H1 (cell line): Measurements from ENCODE around the gene P2RX6. TPM values are rescaled to one million over a fixed set of nuclear protein-coding genes. Genes with fewer than 3 reads are reported as not detected.

ENCODE experiments used
- CTCF ChIA-PET: fragments of 300-600 bp; sonication (Branson Sonifier 250); formaldehyde crosslinking; loops from one replicate; lab custom pipeline; 2021; ENCODE audit not compliant: partially characterized antibody; lab: Charles Lee
- POLR2A ChIA-PET: fragments of 300-600 bp; sonication (Branson Sonifier 250); formaldehyde crosslinking; loops from one replicate; lab custom pipeline; 2021; ENCODE audit warnings: inconsistent platforms; ENCODE audit not compliant: partially characterized antibody; lab: Charles Lee
- DNase-seq, 2 experiments: peaks; one replicate each; pipeline versions ENCODE4 v3.0.0 to v3.0.0-alpha.2; 2010 to 2022; ENCODE audit warnings: low spot score in 2 of 2, low read depth in 1 of 2, mixed read lengths in 1 of 2
- FAIRE-seq: peaks from 2 replicates; lab custom pipeline; 2011; peaks lifted over from hg19 to GRCh38; lab: Jason Lieb, UNC
- H2AFZ ChIP-seq: 2 replicates; pipeline ENCODE4 v1.8.1; 2012; ENCODE audit warnings: low read length, inconsistent platforms
- H2AK5ac ChIP-seq: 2 replicates; pipeline ENCODE4 v1.6.1; 2013; ENCODE audit warnings: low read depth, low read length
- H2BK120ac ChIP-seq: replicated peaks from 2 replicates; pipeline ENCODE3; 2013; ENCODE audit warnings: low read depth, low read length, inconsistent platforms
- H2BK12ac ChIP-seq: 2 replicates; pipeline ENCODE4 v1.6.1; 2013; ENCODE audit warnings: low read depth, low read length
- H2BK15ac ChIP-seq: 2 replicates; pipeline ENCODE4 v1.6.1; 2013; ENCODE audit warnings: low read length
- H2BK20ac ChIP-seq: 2 replicates; pipeline ENCODE4 v1.6.1; 2013; ENCODE audit warnings: low read length
- H2BK5ac ChIP-seq: 2 replicates; pipeline ENCODE4 v1.6.1; 2013; ENCODE audit warnings: low read depth, low read length
- H3K14ac ChIP-seq: 2 replicates; pipeline ENCODE4 v1.6.1; 2013; ENCODE audit warnings: inconsistent platforms; ENCODE audit not compliant: insufficient read length
- H3K18ac ChIP-seq: 2 replicates; pipeline ENCODE4 v1.6.1; 2013; ENCODE audit warnings: low read length; ENCODE audit errors: extremely low read depth
- H3K23ac ChIP-seq: 2 replicates; pipeline ENCODE4 v1.6.1; 2013; ENCODE audit warnings: inconsistent platforms; ENCODE audit not compliant: insufficient read length
- H3K23me2 ChIP-seq: 2 replicates; pipeline ENCODE4 v1.6.1; 2013; ENCODE audit warnings: low read depth, low read length
- H3K27ac ChIP-seq: 2 replicates; pipeline ENCODE4 v1.6.1; 2011; ENCODE audit warnings: low read depth, low read length, inconsistent platforms
- H3K27me3 ChIP-seq, 4 experiments: replicated peaks in 1 of 4; 1 replicate in 1 of 4; 2 replicates in 3 of 4; pipeline versions ENCODE4 v1.6.1 to v1.8.1; 2011 to 2013; ENCODE audit warnings: low read length in 3 of 4, mild to moderate bottlenecking in 3 of 4, inconsistent platforms in 2 of 4, mixed read lengths in 2 of 4, moderate library complexity in 1 of 4; ENCODE audit not compliant: control insufficient read depth in 3 of 4, insufficient read depth in 3 of 4; ENCODE audit errors: extremely low read depth in 1 of 4
- H3K36me3 ChIP-seq, 4 experiments: 2 replicates each; pipeline versions ENCODE4 v1.6.1 to v1.8.1; 2011 to 2013; ENCODE audit warnings: mild to moderate bottlenecking in 4 of 4, low read length in 3 of 4, moderate library complexity in 2 of 4, control low read depth in 1 of 4, inconsistent platforms in 1 of 4; ENCODE audit not compliant: insufficient read depth in 4 of 4, control insufficient read depth in 2 of 4
- H3K4ac ChIP-seq: replicated peaks from 2 replicates; pipeline ENCODE3; 2013; ENCODE audit warnings: low read length, low read depth, mixed read lengths, inconsistent platforms; ENCODE audit not compliant: insufficient read length
- H3K4me1 ChIP-seq, 4 experiments: replicated peaks in 1 of 4; 1 replicate in 1 of 4; 2 replicates in 3 of 4; pipeline versions ENCODE4 v1.6.1 to v1.8.1; 2011 to 2013; ENCODE audit warnings: low read length in 3 of 4, inconsistent platforms in 2 of 4, mixed read lengths in 1 of 4; ENCODE audit not compliant: insufficient read depth in 4 of 4, control insufficient read depth in 3 of 4
- H3K4me2 ChIP-seq, 2 experiments: 2 replicates each; pipeline versions ENCODE4 v1.6.1 to v1.8.1; 2011 to 2013; ENCODE audit warnings: low read depth in 2 of 2, low read length in 2 of 2, control low read depth in 1 of 2, inconsistent platforms in 1 of 2, mild to moderate bottlenecking in 1 of 2; ENCODE audit not compliant: insufficient read depth in 1 of 2
- H3K4me3 ChIP-seq, 4 experiments: fragments of 200-600, 300-600 bp in 1 of 4; sonication (generic), shearing (Covaris generic), sonication (Bioruptor Twin) in 1 of 4; 2 replicates each; pipeline versions ENCODE4 v1.5.1 to v1.8.1; 2011 to 2016; ENCODE audit warnings: low read length in 4 of 4, low read depth in 3 of 4, control low read depth in 2 of 4, inconsistent platforms in 2 of 4, mild to moderate bottlenecking in 2 of 4, mixed read lengths in 1 of 4, moderate library complexity in 1 of 4; ENCODE audit not compliant: insufficient read depth in 2 of 4; ENCODE audit errors: extremely low read depth in 1 of 4
- H3K56ac ChIP-seq: replicated peaks from 2 replicates; pipeline ENCODE3; 2013; ENCODE audit warnings: low read depth, mild to moderate bottlenecking, mixed read lengths, low read length, inconsistent platforms; ENCODE audit not compliant: insufficient read length
- H3K79me1 ChIP-seq: 2 replicates; pipeline ENCODE4 v1.6.1; 2013; ENCODE audit warnings: low read depth, low read length, control low read depth
- H3K79me2 ChIP-seq, 2 experiments: 2 replicates each; pipeline versions ENCODE4 v1.6.1 to v1.8.1; 2012 to 2013; ENCODE audit warnings: low read length in 2 of 2, mild to moderate bottlenecking in 2 of 2, inconsistent platforms in 1 of 2; ENCODE audit not compliant: insufficient read depth in 2 of 2, control insufficient read depth in 1 of 2
- H3K9ac ChIP-seq, 4 experiments: replicated peaks in 1 of 4; 1 replicate in 1 of 4; 2 replicates in 3 of 4; pipeline versions ENCODE4 v1.6.1 to v1.8.1; 2011 to 2013; ENCODE audit warnings: low read depth in 3 of 4, low read length in 3 of 4, control low read depth in 2 of 4, mild to moderate bottlenecking in 2 of 4, moderate library complexity in 2 of 4, inconsistent platforms in 1 of 4; ENCODE audit errors: extremely low read depth in 1 of 4
- H3K9me3 ChIP-seq, 2 experiments: 2 replicates each; pipeline versions ENCODE4 v1.6.1 to v1.8.1; 2012 to 2013; ENCODE audit warnings: mild to moderate bottlenecking in 2 of 2, moderate library complexity in 2 of 2, control low read depth in 1 of 2, inconsistent platforms in 1 of 2, low read depth in 1 of 2, low read length in 1 of 2, mixed read lengths in 1 of 2; ENCODE audit not compliant: insufficient read depth in 2 of 2
- H4K20me1 ChIP-seq, 2 experiments: replicated peaks in 1 of 2; 2 replicates each; pipeline versions ENCODE3 to v1.8.1; 2011 to 2013; ENCODE audit warnings: inconsistent platforms in 2 of 2, low read length in 2 of 2, mild to moderate bottlenecking in 1 of 2; ENCODE audit not compliant: insufficient read depth in 2 of 2, control insufficient read depth in 1 of 2
- H4K5ac ChIP-seq: 2 replicates; pipeline ENCODE4 v1.6.1; 2013; ENCODE audit warnings: low read length, low read depth, mixed read lengths, inconsistent platforms; ENCODE audit not compliant: insufficient read length
- H4K8ac ChIP-seq: 2 replicates; pipeline ENCODE4 v1.8.0; 2013; ENCODE audit warnings: mild to moderate bottlenecking, moderate library complexity, low read length, inconsistent platforms; ENCODE audit not compliant: insufficient read depth; ENCODE audit errors: extremely low read depth
- H4K91ac ChIP-seq: replicated peaks from 2 replicates; pipeline ENCODE3; 2013; ENCODE audit warnings: low read length, mixed read lengths, inconsistent platforms; ENCODE audit not compliant: insufficient read length
- ATF2 ChIP-seq: IDR thresholded peaks from 2 replicates; pipeline ENCODE4 v1.6.1; 2012; ENCODE audit warnings: low read length, inconsistent platforms
- E2F6 ChIP-seq: IDR thresholded peaks from 2 replicates; pipeline ENCODE4 v1.6.1; 2012; ENCODE audit warnings: inconsistent platforms
- EP300 ChIP-seq, 2 experiments: IDR thresholded peaks; 1 replicate in 1 of 2; 2 replicates in 1 of 2; pipeline ENCODE4 v1.6.1; 2011 to 2012; ENCODE audit warnings: low read depth in 2 of 2, low read length in 2 of 2, mild to moderate bottlenecking in 2 of 2, borderline replicate concordance in 1 of 2, inconsistent platforms in 1 of 2, moderate library complexity in 1 of 2
- KDM1A ChIP-seq: fragments of 200-600, 300-600 bp; sonication (generic); IDR thresholded peaks from 2 replicates; pipeline ENCODE4 v1.7.1; 2016; ENCODE audit warnings: mild to moderate bottlenecking, low read length, borderline replicate concordance
- PHF8 ChIP-seq: fragments of 200-600 bp; sonication (generic); conservative IDR thresholded peaks from 2 replicates; pipeline ENCODE4 v1.7.1; 2012; ENCODE audit warnings: low read depth, mild to moderate bottlenecking, inconsistent platforms, low read length, moderate library complexity
- SIX5 ChIP-seq: IDR thresholded peaks from 2 replicates; pipeline ENCODE4 v1.6.1; 2011; ENCODE audit warnings: mild to moderate bottlenecking, low read depth, low read length
- SP1 ChIP-seq: IDR thresholded peaks from 2 replicates; pipeline ENCODE4 v1.6.1; 2011; ENCODE audit warnings: low read depth, low read length
- SRF ChIP-seq: IDR thresholded peaks from 2 replicates; pipeline ENCODE4 v1.6.1; 2011; ENCODE audit warnings: mild to moderate bottlenecking, low read depth, low read length, moderate library complexity
- TCF12 ChIP-seq: IDR thresholded peaks from 2 replicates; pipeline ENCODE4 v1.6.1; 2011; ENCODE audit warnings: low read depth, mild to moderate bottlenecking, low read length
- WGBS, 2 experiments: shearing (Covaris generic) in 1 of 2; methylation state at CpG; one replicate each; pipeline versions ENCODE4 v1.1.6 to v1.1.7; 2013 to 2015; ENCODE audit warnings: low lambda C conversion rate in 2 of 2, mixed read lengths in 2 of 2, inconsistent platforms in 1 of 2, low coverage in 1 of 2, missing lambda C conversion rate in 1 of 2; ENCODE audit not compliant: insufficient replicate concordance in 2 of 2, insufficient coverage in 1 of 2, insufficient read length in 1 of 2; ENCODE audit errors: extremely low coverage in 1 of 2, missing lambda C conversion rate in 1 of 2; 5-methylcytosine and 5-hydroxymethylcytosine counted together
- polyA plus RNA-seq, 7 experiments: library from polyadenylated mRNA; depleted of rRNA in 3 of 7; stranded (reverse) in 5 of 7; unstranded in 2 of 7; fragments of >200 nt in 5 of 7; fragments of 200-250 nt in 2 of 7; gene quantifications; 1 replicate in 5 of 7; 2 replicates in 1 of 7; 4 replicates in 1 of 7; pipeline versions ENCODE4 v1.2.1 to v1.2.3, GENCODE V29; 2011 to 2013; ENCODE audit warnings: missing spikeins in 2 of 7, mixed read lengths in 2 of 7
- total RNA-seq: library from RNA; stranded (reverse); fragmentation: NEBNext Ultra II Directional; extraction: Animal tissue kit (Norgen Biotek cat#: 25700); gene quantifications from 2 replicates; pipeline ENCODE4 v1.2.1, GENCODE V29; 2021

The P2RX6 gene
- total and polyA plus RNA-seq, 2 of the 8 experiments (the other 6 are each of a cell fraction or from before 2014, with no cell fraction given), result 0.09 TPM; not detected in 1

DNA sequence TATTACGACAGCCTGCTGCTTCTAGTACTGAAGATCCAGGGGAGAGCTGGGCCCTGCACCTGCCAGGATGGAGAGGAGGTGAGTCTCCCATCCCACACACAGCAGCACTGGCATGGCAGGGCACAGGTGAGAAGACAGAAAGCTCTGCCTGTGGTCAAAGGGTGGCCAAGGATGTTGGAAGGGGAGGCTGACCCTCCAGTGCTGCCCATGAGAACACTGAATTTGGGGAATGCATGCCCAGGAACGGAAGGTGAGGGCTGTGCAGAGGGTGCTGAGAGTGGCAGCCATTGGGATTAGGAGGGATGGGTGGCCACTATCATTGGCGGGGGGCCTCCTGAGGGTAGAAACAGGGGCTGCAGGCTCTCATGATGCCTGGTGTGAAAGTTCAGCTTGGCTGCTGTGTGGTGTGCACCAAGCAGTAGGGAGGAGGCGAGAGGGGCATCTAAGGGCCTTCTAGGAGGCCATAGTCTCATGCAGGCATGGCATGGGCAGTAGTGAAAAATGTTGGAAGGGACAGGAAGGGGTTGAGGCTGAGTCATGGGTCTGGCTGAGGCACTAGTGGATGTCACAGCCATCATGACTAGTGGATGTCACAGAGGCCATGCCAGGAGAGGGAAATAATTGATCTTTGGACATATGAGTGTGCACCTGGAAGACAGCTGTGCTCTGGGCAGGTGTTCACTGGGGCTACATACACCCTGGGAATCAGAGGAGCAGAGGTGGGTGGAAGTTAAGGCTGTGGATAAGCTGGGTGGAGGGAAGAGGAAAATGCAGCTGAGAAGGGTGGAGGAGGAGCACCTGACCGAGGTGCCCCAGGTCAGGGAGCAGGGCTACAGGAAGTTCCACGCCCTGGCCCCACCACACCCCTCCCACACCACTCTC, 28.3 kb downstream of the P2RX6 start:
- H4K8ac ChIP-seq, result no peak overlapping the region; the same call in 1 of the 2 replicates
- peaks cover 6% of the 10 kb centered on the region; the same call in 1 of the 2 replicates for H3K23me2 ChIP-seq
- DNase-seq (no peak), FAIRE-seq (no peak)
- H3K9me3 ChIP-seq, result no peaks in the 10 kb centered on the region
- POLR2A ChIA-PET, result interaction anchor here (0.7 to 1.8 kb wide), 3 partner anchors 9 to 44 kb away, joined by 3 to 5 read pairs (median 3); no protein-coding TSS in a partner anchor
- CTCF ChIA-PET, result interaction anchor here (1.0 to 3.9 kb wide), 3 partner anchors 20 to 50 kb away, joined by 3 to 18 read pairs (median 5); no protein-coding TSS in a partner anchor
- H3K79me2 ChIP-seq, result no peaks in the 10 kb centered on the region
- no peak overlapping the region for H3K56ac ChIP-seq
- H2BK20ac ChIP-seq, result no peak overlapping the region
- H3K14ac ChIP-seq, result no peak overlapping the region
- no peaks in the 10 kb centered on the region for H3K79me1 ChIP-seq
- H3K27ac ChIP-seq, result no peak overlapping the region
- no peak overlapping the region for H4K5ac ChIP-seq
- no peak overlapping the region for H3K23ac ChIP-seq
- H3K4me3 ChIP-seq, result no peak overlapping the region
- no peak overlapping the region for H2BK5ac ChIP-seq
- H2BK15ac ChIP-seq, result no peak overlapping the region
- H4K91ac ChIP-seq, result no peak overlapping the region
- WGBS, 2 experiments, result 88% methylated on average over 6 of the region's 6 CpGs; no CpG with 5 or more reads in 1 of the 2 experiments
- H3K4ac ChIP-seq, result no peak overlapping the region
- H3K18ac ChIP-seq, result no peak overlapping the region
- no peak overlapping the region for H3K4me2 ChIP-seq
- H3K27me3 ChIP-seq, result peaks cover 0 to 7% (median 2%) of the 10 kb centered on the region in 4 experiments; a peak in 3 of 7 replicates
- no peaks in the 10 kb centered on the region for H4K20me1 ChIP-seq
- H2AFZ ChIP-seq, result no peak overlapping the region
- 0 out of 2 replicates have a peak overlapping the region, but pooled peaks have one; percentile 17 for H2BK12ac ChIP-seq
- no peak overlapping the region for H2BK120ac ChIP-seq
- no peak overlapping the region for H3K9ac ChIP-seq
- H3K4me1 ChIP-seq, result peaks cover 0 to 10% (median 0%) of the 10 kb centered on the region in 4 experiments; a peak in 2 of 7 replicates
- H2AK5ac ChIP-seq, result no peak overlapping the region
- no peaks in the 10 kb centered on the region for H3K36me3 ChIP-seq
- TF ChIP-seq KDM1A, result no peak
- TF ChIP-seq E2F6, result no peak
- TF ChIP-seq EP300 (IDR thresholded peaks at IDR 0.05; ENCODE audit: borderline replicate concordance in 1 of 2, low read depth in 2 of 2, low read length in 2 of 2), result no peak
- TF ChIP-seq SP1, result no peak
- no peak for TF ChIP-seq SIX5
- no peak for TF ChIP-seq PHF8
- TF ChIP-seq SRF, result no peak
- no peak for TF ChIP-seq ATF2
- no peak for TF ChIP-seq TCF12
